CD8-positive, alpha-beta memory T cell (primary cell): ENCODE data around the gene ITGB3BP. TPM values are rescaled to one million over a fixed set of nuclear protein-coding genes. Genes with fewer than 3 reads are reported as not detected.
"Not testable (repeated sequence)": the region's sequence is repeated elsewhere in the genome, so short reads cannot be mapped to it uniquely, and the experiment has no call there.

Experiments used
- CTCF ChIA-PET: fragments of 350-600 bp; sonication (Branson Sonifier 250); formaldehyde crosslinking; loops from one replicate; lab custom pipeline; 2021; ENCODE audit warnings: antibody characterized with exemption; lab: Charles Lee
- POLR2A ChIA-PET: fragments of 350-600 bp; sonication (Branson Sonifier 250); formaldehyde crosslinking; loops from one replicate; lab custom pipeline; 2021; ENCODE audit warnings: antibody characterized with exemption; lab: Charles Lee
- DNase-seq, 5 donors: peaks; one replicate each; pipeline versions ENCODE4 v3.0.0 to v3.0.0-alpha.2; 2020 to 2022; ENCODE audit warnings: mixed read lengths in 1 of 5
- H3K27ac ChIP-seq: one replicate; pipeline ENCODE4 v1.7.0; 2013; ENCODE audit warnings: low read depth, mild to moderate bottlenecking, low read length, moderate library complexity
- H3K27me3 ChIP-seq: 2 replicates; pipeline ENCODE4 v1.7.0; 2013; ENCODE audit warnings: low read length, mild to moderate bottlenecking; ENCODE audit not compliant: insufficient read depth, poor library complexity, severe bottlenecking
- H3K36me3 ChIP-seq: 2 replicates; pipeline ENCODE4 v1.7.0; 2013; ENCODE audit warnings: mild to moderate bottlenecking, low read length, moderate library complexity; ENCODE audit not compliant: insufficient read depth
- H3K4me1 ChIP-seq: 2 replicates; pipeline ENCODE4 v1.7.0; 2013; ENCODE audit warnings: mild to moderate bottlenecking, low read length, moderate library complexity; ENCODE audit not compliant: insufficient read depth
- H3K4me3 ChIP-seq: 2 replicates; pipeline ENCODE4 v1.7.0; 2013; ENCODE audit warnings: mild to moderate bottlenecking, low read length
- H3K9me3 ChIP-seq: 2 replicates; pipeline ENCODE4 v1.7.0; 2013; ENCODE audit warnings: mild to moderate bottlenecking, low read length
- H3K27ac Mint-ChIP-seq, 8 donors: one replicate each; pipeline ENCODE4 v1.8.0; 2020 to 2021; ENCODE audit warnings: mixed read lengths in 8 of 8, mild to moderate bottlenecking in 6 of 8, inconsistent platforms in 3 of 8, moderate library complexity in 3 of 8
- H3K27me3 Mint-ChIP-seq, 2 donors: one replicate each; pipeline ENCODE4 v1.8.0; 2020 to 2021; ENCODE audit warnings: mixed read lengths in 2 of 2, mild to moderate bottlenecking in 1 of 2, moderate library complexity in 1 of 2
- H3K36me3 Mint-ChIP-seq, 3 donors: one replicate each; pipeline ENCODE4 v1.8.0; 2020 to 2021; ENCODE audit warnings: mixed read lengths in 3 of 3, inconsistent platforms in 1 of 3, mild to moderate bottlenecking in 1 of 3
- H3K4me1 Mint-ChIP-seq, 3 donors: one replicate each; pipeline ENCODE4 v1.8.0; 2020 to 2021; ENCODE audit warnings: mixed read lengths in 3 of 3, inconsistent platforms in 1 of 3, mild to moderate bottlenecking in 1 of 3
- H3K4me3 Mint-ChIP-seq, 7 donors: one replicate each; pipeline ENCODE4 v1.8.0; 2020 to 2021; ENCODE audit warnings: mixed read lengths in 7 of 7, mild to moderate bottlenecking in 6 of 7, moderate library complexity in 4 of 7, inconsistent platforms in 2 of 7
- H3K9me3 Mint-ChIP-seq, 5 donors: one replicate each; pipeline ENCODE4 v1.8.0; 2020 to 2022; ENCODE audit warnings: mixed read lengths in 5 of 5, mild to moderate bottlenecking in 3 of 5, moderate library complexity in 2 of 5, inconsistent platforms in 1 of 5
- polyA plus RNA-seq: library from polyadenylated mRNA; unstranded; fragments of 300-500 nt; fragmentation: Illumina TruSeq; gene quantifications from one replicate; pipeline ENCODE4 v1.2.3, GENCODE V29; 2021
- total RNA-seq, 2 experiments: library from RNA; stranded (reverse); gene quantifications; one replicate each; pipeline ENCODE4 v1.2.3, GENCODE V29; 2021

Gene ITGB3BP
- total and polyA plus RNA-seq, 3 experiments from 2014 or later: 25.0 to 49.0 (median 45.0) TPM

DNA sequence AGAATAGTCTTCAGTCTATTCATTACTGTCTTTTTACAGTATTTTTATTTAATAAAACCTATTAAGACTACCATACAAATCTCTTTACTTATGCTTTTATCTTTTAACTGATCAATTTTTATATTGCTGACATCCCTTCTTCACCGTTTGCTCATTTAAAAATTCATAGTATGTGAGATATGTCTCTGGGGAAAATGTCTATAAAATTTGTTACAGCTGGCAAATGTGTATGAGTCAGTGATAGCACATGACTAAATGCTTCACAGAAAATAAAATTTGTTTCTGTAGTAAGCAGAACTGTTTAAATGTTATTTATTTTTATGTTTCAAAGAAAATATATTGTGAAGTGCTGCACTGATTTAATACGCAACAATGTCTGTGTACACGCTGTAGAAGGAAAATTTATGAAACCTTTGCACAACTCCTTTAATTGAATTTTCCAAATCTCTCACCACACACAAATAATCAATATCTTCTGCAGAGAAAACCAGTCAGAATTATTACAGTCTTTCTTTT is 74.2 kb downstream of the ITGB3BP start:
- no peak for DNase-seq
- Histone ChIP-seq H3K27me3 (no peaks in the 10 kb centered on the region), H3K4me1 (no peaks in the 10 kb centered on the region), H3K36me3 (no peaks in the 10 kb centered on the region), H3K27ac (no peak overlapping the region), H3K9me3 (no peaks in the 10 kb centered on the region), H3K4me3 (no peak overlapping the region)
- Mint-ChIP-seq H3K27me3 (no peaks in the 10 kb centered on the region), H3K9me3 (no peaks in the 10 kb centered on the region), H3K4me3 (no peak overlapping the region), H3K36me3 (peaks cover 0 to 2% (median 2%) of the 10 kb centered on the region in 3 donors), H3K4me1 (no peaks in the 10 kb centered on the region), H3K27ac (no peak overlapping the region)
- ChIA-PET CTCF (no interaction called here), POLR2A (no interaction called here)

DNA sequence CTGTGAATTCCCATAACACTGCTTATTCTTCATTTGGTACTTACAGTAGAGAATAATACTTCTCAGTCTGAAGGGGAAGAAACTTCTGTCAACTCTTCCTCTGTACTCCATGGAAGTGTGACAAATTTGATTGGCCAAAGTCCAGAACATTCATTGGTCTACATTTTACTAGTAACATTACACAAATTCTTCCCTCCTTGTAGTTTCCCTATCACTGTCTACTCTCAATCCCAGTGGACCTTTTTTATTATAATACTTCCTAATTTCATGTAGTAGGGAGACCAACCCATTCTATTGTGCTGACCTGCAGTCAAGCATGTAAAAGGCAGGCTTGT is 80.9 kb downstream of the ITGB3BP start:
- no peak for DNase-seq
- Histone ChIP-seq H3K9me3 (no peaks in the 10 kb centered on the region), H3K27me3 (no peaks in the 10 kb centered on the region), H3K36me3 (no peaks in the 10 kb centered on the region), H3K4me1 (no peaks in the 10 kb centered on the region), H3K4me3 (no peak overlapping the region), H3K27ac (no peak overlapping the region)
- H3K4me3 Mint-ChIP-seq: no peak overlapping the region
- POLR2A ChIA-PET: no interaction called here
- H3K4me1 Mint-ChIP-seq: no peaks in the 10 kb centered on the region
- no peaks in the 10 kb centered on the region for H3K9me3 Mint-ChIP-seq
- H3K36me3 Mint-ChIP-seq: peaks cover 0 to 8% (median 3%) of the 10 kb centered on the region in 3 donors
- CTCF ChIA-PET: interaction anchor here (1.6 kb wide), 1 partner anchor 287 kb away, joined by 3 read pairs; no protein-coding TSS in a partner anchor
- no peaks in the 10 kb centered on the region for H3K27me3 Mint-ChIP-seq
- H3K27ac Mint-ChIP-seq: no peak overlapping the region

GRCh38 chr1:63435161-63435560 is 87.9 kb downstream of the ITGB3BP start:
- CTCF ChIA-PET: no interaction called here

DNA sequence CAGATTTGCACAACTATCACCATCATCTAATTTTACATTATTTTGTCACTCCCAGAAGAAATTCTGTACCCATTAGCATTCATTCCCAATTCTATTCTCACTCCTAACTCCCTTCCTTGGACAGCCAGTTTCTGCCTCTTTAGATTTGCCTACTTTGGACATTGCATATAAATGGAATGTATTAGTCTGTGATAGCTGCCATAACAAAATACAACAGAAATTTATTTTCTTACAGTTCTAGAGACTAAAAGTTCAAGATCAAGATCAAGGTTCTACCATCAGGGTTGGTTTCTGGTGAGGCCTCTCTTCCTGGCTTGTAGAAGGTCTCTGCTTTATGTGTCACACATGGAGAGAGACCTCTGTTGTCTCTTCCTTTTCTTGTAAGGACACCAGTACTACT is 93.7 kb downstream of the ITGB3BP start:
- H3K4me1 Mint-ChIP-seq: no peaks in the 10 kb centered on the region
- no peak for DNase-seq
- no peaks in the 10 kb centered on the region for H3K4me1 ChIP-seq
- peaks cover 6 to 16% (median 12%) of the 10 kb centered on the region in 5 donors for H3K9me3 Mint-ChIP-seq
- no peak overlapping the region for H3K4me3 Mint-ChIP-seq
- H3K27me3 ChIP-seq: no peaks in the 10 kb centered on the region
- ChIA-PET POLR2A (no interaction called here), CTCF (no interaction called here)
- no peaks in the 10 kb centered on the region for H3K9me3 ChIP-seq
- no peak overlapping the region for H3K4me3 ChIP-seq
- H3K27ac ChIP-seq: no peak overlapping the region
- no peak overlapping the region for H3K27ac Mint-ChIP-seq
- H3K36me3 Mint-ChIP-seq: peaks cover 21 to 38% (median 37%) of the 10 kb centered on the region in 3 donors
- H3K27me3 Mint-ChIP-seq: no peaks in the 10 kb centered on the region
- peaks cover 5% of the 10 kb centered on the region for H3K36me3 ChIP-seq

More at GRCh38 chr1:63435161-63435560, 87.9 kb downstream of the ITGB3BP start:
- Mint-ChIP-seq H3K4me3 (no peak overlapping the region), H3K27ac (no peak overlapping the region), H3K4me1 (no peaks in the 10 kb centered on the region), H3K27me3 (no peaks in the 10 kb centered on the region), H3K9me3 (peaks cover 0 to 7% (median 4%) of the 10 kb centered on the region in 5 donors), H3K36me3 (peaks cover 15 to 32% (median 16%) of the 10 kb centered on the region in 3 donors)
- Histone ChIP-seq H3K27ac (no peak overlapping the region), H3K27me3 (no peaks in the 10 kb centered on the region), H3K36me3 (no peaks in the 10 kb centered on the region), H3K4me1 (no peaks in the 10 kb centered on the region), H3K9me3 (no peaks in the 10 kb centered on the region), H3K4me3 (no peak overlapping the region)
- POLR2A ChIA-PET: no interaction called here
- no peak for DNase-seq

DNA sequence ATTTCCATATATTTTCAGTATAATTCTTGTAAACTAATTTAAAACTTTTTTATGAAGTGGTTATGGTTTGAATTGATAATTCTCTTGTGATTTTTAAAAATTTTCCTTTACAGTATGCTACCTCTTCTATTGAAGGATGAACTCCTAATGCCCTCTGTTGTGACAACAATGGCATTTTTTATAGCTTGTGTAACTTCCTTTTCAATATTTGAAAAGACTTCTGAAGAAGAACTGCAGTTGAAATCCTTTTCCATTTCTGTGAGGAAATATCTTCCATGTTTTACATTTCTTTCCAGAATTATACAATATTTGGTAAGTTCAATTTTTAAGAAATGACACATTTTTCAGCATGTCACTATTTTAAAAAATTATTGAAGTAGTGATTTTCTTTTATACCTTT is 94.2 kb downstream of the ITGB3BP start:
- Histone ChIP-seq H3K4me1 (no peaks in the 10 kb centered on the region), H3K27me3 (no peaks in the 10 kb centered on the region), H3K36me3 (peaks cover 5% of the 10 kb centered on the region), H3K27ac (no peak overlapping the region), H3K9me3 (no peaks in the 10 kb centered on the region), H3K4me3 (no peak overlapping the region)
- DNase-seq: no peak
- Mint-ChIP-seq H3K36me3 (peaks cover 21 to 38% (median 37%) of the 10 kb centered on the region in 3 donors), H3K9me3 (peaks cover 6 to 16% (median 12%) of the 10 kb centered on the region in 5 donors), H3K27me3 (no peaks in the 10 kb centered on the region), H3K4me1 (no peaks in the 10 kb centered on the region), H3K4me3 (no peak overlapping the region), H3K27ac (no peak overlapping the region)
- ChIA-PET POLR2A (no interaction called here), CTCF (no interaction called here)

DNA sequence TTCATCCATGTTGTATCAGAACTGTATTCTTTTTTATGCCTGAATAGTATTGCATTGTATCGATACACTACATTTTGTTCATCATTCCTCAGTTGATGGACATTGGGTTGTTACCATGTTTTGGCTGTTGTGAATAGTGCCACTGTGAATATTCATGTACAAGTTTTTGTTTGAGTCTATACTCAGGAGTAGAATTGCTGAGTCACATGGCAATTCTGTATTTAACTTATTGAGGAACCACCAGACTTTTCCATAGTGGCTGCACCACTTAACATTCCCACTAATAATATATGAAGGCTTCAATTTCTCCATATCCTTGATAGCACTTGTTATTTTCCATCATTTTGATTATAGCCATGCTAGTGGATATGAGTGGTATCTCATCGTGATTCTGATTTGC is 99.4 kb downstream of the ITGB3BP start:
- DNase-seq: no peak
- Histone ChIP-seq H3K4me1 (no peaks in the 10 kb centered on the region), H3K27me3 (no peaks in the 10 kb centered on the region), H3K27ac (no peak overlapping the region), H3K9me3 (no peaks in the 10 kb centered on the region), H3K4me3 (no peak overlapping the region), H3K36me3 (no peaks in the 10 kb centered on the region)
- Mint-ChIP-seq H3K4me1 (no peaks in the 10 kb centered on the region), H3K36me3 (peaks cover 20 to 38% (median 37%) of the 10 kb centered on the region in 3 donors), H3K4me3 (no peak overlapping the region), H3K27ac (no peak overlapping the region), H3K9me3 (peaks cover 0 to 3% (median 0%) of the 10 kb centered on the region in 5 donors), H3K27me3 (no peaks in the 10 kb centered on the region)
- ChIA-PET CTCF (no interaction called here), POLR2A (no interaction called here)

DNA sequence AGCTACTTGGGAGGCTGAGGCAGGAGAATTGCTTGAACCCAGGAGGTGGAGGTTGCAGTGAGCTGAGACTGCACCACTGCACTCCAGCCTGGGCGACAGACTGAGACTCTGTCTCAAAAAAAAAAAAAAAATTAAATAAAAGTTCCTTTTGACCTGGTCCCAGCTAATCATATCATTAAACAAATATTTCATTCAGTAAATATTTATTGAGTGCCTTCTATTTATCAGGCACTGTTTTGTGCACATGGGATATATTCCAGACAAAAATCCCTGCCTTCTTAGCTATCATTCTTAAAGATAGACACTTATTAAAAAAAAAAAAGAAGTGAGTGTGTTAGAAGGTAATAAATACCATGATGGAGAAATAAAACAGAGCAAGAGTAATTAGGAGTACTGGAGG is 102.3 kb downstream of the ITGB3BP start:
- H3K4me3 Mint-ChIP-seq, H3K27me3 ChIP-seq, CTCF ChIA-PET, H3K4me3 ChIP-seq, H3K27ac Mint-ChIP-seq, H3K9me3 Mint-ChIP-seq, H3K9me3 ChIP-seq, H3K36me3 ChIP-seq, DNase-seq, H3K4me1 Mint-ChIP-seq, H3K27ac ChIP-seq, H3K4me1 ChIP-seq, POLR2A ChIA-PET, H3K27me3 Mint-ChIP-seq: not testable (repeated sequence)
- H3K36me3 Mint-ChIP-seq: peaks cover 22 to 48% (median 39%) of the 10 kb centered on the region in 3 donors

- Mint-ChIP-seq H3K27me3 (no peaks in the 10 kb centered on the region), H3K4me1 (no peaks in the 10 kb centered on the region), H3K4me3 (no peak overlapping the region), H3K27ac (no peak overlapping the region), H3K9me3 (no peaks in the 10 kb centered on the region), H3K36me3 (peaks cover 24 to 59% (median 43%) of the 10 kb centered on the region in 3 donors)
- Histone ChIP-seq H3K4me1 (no peaks in the 10 kb centered on the region), H3K9me3 (no peaks in the 10 kb centered on the region), H3K4me3 (no peak overlapping the region), H3K27me3 (no peaks in the 10 kb centered on the region), H3K36me3 (no peaks in the 10 kb centered on the region), H3K27ac (no peak overlapping the region)
- CTCF ChIA-PET: no interaction called here
- DNase-seq: no peak
- POLR2A ChIA-PET: no interaction called here
These were observed 104.9 kb downstream of the ITGB3BP start for GRCh38 chr1:63418101-63418500.
